T47D (cell line): ENCODE results near the gene HIKESHI.

ENCODE experiments used
- DNase-seq, 2 experiments: peaks; one replicate each; pipeline versions ENCODE4 v3.0.0 to v3.0.0-alpha.2; 2011 to 2012; ENCODE audit warnings: low read depth in 1 of 2, low spot score in 1 of 2
- JUND ChIP-seq: IDR thresholded peaks from 2 replicates; pipeline ENCODE4 v1.6.1; 2012; ENCODE audit warnings: low read depth
- in situ Hi-C: cut with HindIII; loops from 2 replicates; pipeline ENCODE4 v1.10.0; 2016; ENCODE audit warnings: low sequenced_read_pairs, low pct_unique_long_range_greater_than_20kb

Gene HIKESHI

GRCh38 chr11:86395061-86395551 is 93.1 kb downstream of the HIKESHI start:
- peak in 1 of 2 experiments; percentile 60 for DNase-seq
- in situ Hi-C loops = no loop called here
- TF ChIP-seq JUND = no peak
